Activated naive CD8-positive, alpha-beta T cell treated with anti-CD3 and anti-CD28 coated beads, Interleukin-2, amount 50 U/mL, for 16 hours (primary cell): ENCODE measurements around the gene FSHR.

ENCODE experiments used
- DNase-seq: peaks from one replicate; pipeline ENCODE4 v3.0.0-alpha.2; 2020; ENCODE audit warnings: low read depth, low spot score

FSHR gene

GRCh38 chr2:49033394-49034185 lies 120.7 kb downstream of the FSHR start:
- DNase-seq, result no peak

- no peak for DNase-seq
Measured at GRCh38 chr2:49032936-49033335, 121.4 kb downstream of the FSHR start.

GRCh38 chr2:49032126-49032525 lies 122.2 kb downstream of the FSHR start:
- no peak for DNase-seq

- no peak for DNase-seq
Measured at GRCh38 chr2:49029406-49029805, 124.9 kb downstream of the FSHR start.

GRCh38 chr2:49028101-49028500 lies 126.2 kb downstream of the FSHR start:
- DNase-seq, result no peak

- no peak for DNase-seq
Measured at GRCh38 chr2:49026706-49027105, 127.6 kb downstream of the FSHR start.

GRCh38 chr2:49021271-49021670 lies 133.0 kb downstream of the FSHR start:
- no peak for DNase-seq

- no peak for DNase-seq
Measured at GRCh38 chr2:49005261-49005660, 149.1 kb downstream of the FSHR start.

- DNase-seq, result no peak
Measured at GRCh38 chr2:49004036-49004626, 150.2 kb downstream of the FSHR start.

- DNase-seq, result no peak
Measured at GRCh38 chr2:49003201-49003600, 151.1 kb downstream of the FSHR start.

GRCh38 chr2:49002750-49003149 lies 151.6 kb downstream of the FSHR start:
- no peak for DNase-seq

- no peak for DNase-seq
Measured at GRCh38 chr2:49000695-49001094, 153.6 kb downstream of the FSHR start.

GRCh38 chr2:48998449-48998848 lies 155.9 kb downstream of the FSHR start:
- no peak for DNase-seq

- no peak for DNase-seq
Measured at GRCh38 chr2:48993576-48993975, 160.7 kb downstream of the FSHR start.

- no peak for DNase-seq
Measured at GRCh38 chr2:48991415-48992131, 162.7 kb downstream of the FSHR start.

GRCh38 chr2:48984922-48985321 lies 169.4 kb downstream of the FSHR start:
- no peak for DNase-seq

- DNase-seq, result no peak
Measured at GRCh38 chr2:48983551-48983950, 170.8 kb downstream of the FSHR start.

GRCh38 chr2:48982887-48983435 lies 171.4 kb downstream of the FSHR start:
- DNase-seq, result no peak

- DNase-seq, result no peak
Measured at GRCh38 chr2:48980846-48981245, 173.5 kb downstream of the FSHR start.

GRCh38 chr2:48979691-48980090 lies 174.6 kb downstream of the FSHR start:
- no peak for DNase-seq

- DNase-seq, result no peak
Measured at GRCh38 chr2:48978131-48978530, 176.2 kb downstream of the FSHR start.

GRCh38 chr2:48971801-48972200 lies 182.5 kb downstream of the FSHR start:
- DNase-seq, result no peak
